A673 (cell line): Measurements from ENCODE around the gene MCM10. TPM values are rescaled to one million over a fixed set of nuclear protein-coding genes. Genes with fewer than 3 reads are reported as not detected.
A peak's percentile ranks its signal among the peaks of the same experiment; 100 is the strongest.

ENCODE experiments used
- BruUV-seq: library from RNA; stranded (reverse); fragments of 400-500 nt; replicated peaks from 2 replicates; lab custom pipeline; 2021; lab: Mats Ljungman, UMichigan
- CTCF ChIA-PET: fragments of 300-600 bp; sonication (Branson Sonifier 250); formaldehyde crosslinking; loops from one replicate; lab custom pipeline; 2022; ENCODE audit warnings: antibody characterized with exemption; lab: Charles Lee
- POLR2A ChIA-PET: fragments of 300-600 bp; sonication (Branson Sonifier 250); formaldehyde crosslinking; loops from one replicate; lab custom pipeline; 2022; ENCODE audit warnings: antibody characterized with exemption; ENCODE audit not compliant: low non-redundant PET; lab: Charles Lee
- DNase-seq: peaks from one replicate; pipeline ENCODE4 v3.0.0-alpha.2; 2015; ENCODE audit warnings: low spot score
- H3K27ac ChIP-seq: fragments of 200-600 bp; sonication (generic); 2 replicates; pipeline ENCODE4 v1.5.1; 2016; ENCODE audit warnings: mixed run types, low read depth, mild to moderate bottlenecking, mixed read lengths, antibody characterized with exemption, low read length; ENCODE audit not compliant: poor library complexity, severe bottlenecking
- H3K27me3 ChIP-seq: fragments of 200-600 bp; sonication (generic); replicated peaks from 2 replicates; pipeline ENCODE4 v1.6.1; 2017; ENCODE audit warnings: mixed run types, low read depth, mild to moderate bottlenecking, mixed read lengths, antibody characterized with exemption, low read length; ENCODE audit not compliant: insufficient read depth, poor library complexity
- H3K36me3 ChIP-seq: fragments of 200-600 bp; sonication (generic); 2 replicates; pipeline ENCODE4 v1.6.1; 2016; ENCODE audit warnings: mixed run types, mild to moderate bottlenecking, mixed read lengths, antibody characterized with exemption, low read length; ENCODE audit not compliant: insufficient read depth, poor library complexity, severe bottlenecking
- H3K4me1 ChIP-seq: fragments of 200-600 bp; sonication (generic); 2 replicates; pipeline ENCODE4 v1.6.1; 2017; ENCODE audit warnings: mixed run types, mild to moderate bottlenecking, mixed read lengths, antibody characterized with exemption, low read length; ENCODE audit not compliant: insufficient read depth, poor library complexity, severe bottlenecking
- H3K4me3 ChIP-seq: fragments of 200-600 bp; sonication (generic); 2 replicates; pipeline ENCODE4 v1.5.1; 2016; ENCODE audit warnings: low read depth, mixed run types, mild to moderate bottlenecking, mixed read lengths, low read length; ENCODE audit not compliant: poor library complexity, severe bottlenecking
- H3K9me3 ChIP-seq: fragments of 200-600 bp; sonication (generic); 2 replicates; pipeline ENCODE4 v1.6.1; 2016; ENCODE audit warnings: mixed run types, low read depth, mild to moderate bottlenecking, mixed read lengths, antibody characterized with exemption, low read length; ENCODE audit not compliant: poor library complexity, severe bottlenecking
- CTCF ChIP-seq: fragments of 300-800, 200-600 bp; sonication (generic); conservative IDR thresholded peaks from 2 replicates; pipeline ENCODE4 v1.5.1; 2017; ENCODE audit warnings: low read depth, mild to moderate bottlenecking, antibody characterized with exemption, low read length, moderate library complexity, mixed read lengths
- EZH2 ChIP-seq: fragments of 200-600 bp; sonication (generic); IDR thresholded peaks from 2 replicates; pipeline ENCODE4 v1.6.1; 2017; ENCODE audit warnings: borderline replicate concordance, low read depth, mild to moderate bottlenecking, mixed read lengths, antibody characterized with exemption, low read length; ENCODE audit not compliant: poor library complexity, severe bottlenecking
- intact Hi-C: fragments of 100-400 bp; cut with micrococcal nuclease; formaldehyde crosslinking; loops from one replicate; pipeline ENCODE4 v1.10.0; 2022; ENCODE audit not compliant: unreplicated experiment
- total RNA-seq: library from RNA; stranded (reverse); gene quantifications from 2 replicates; pipeline ENCODE4 v1.2.3, GENCODE V29; 2021

The MCM10 gene
- total RNA-seq, 1 experiment from 2014 or later: 97.5 TPM

DNA sequence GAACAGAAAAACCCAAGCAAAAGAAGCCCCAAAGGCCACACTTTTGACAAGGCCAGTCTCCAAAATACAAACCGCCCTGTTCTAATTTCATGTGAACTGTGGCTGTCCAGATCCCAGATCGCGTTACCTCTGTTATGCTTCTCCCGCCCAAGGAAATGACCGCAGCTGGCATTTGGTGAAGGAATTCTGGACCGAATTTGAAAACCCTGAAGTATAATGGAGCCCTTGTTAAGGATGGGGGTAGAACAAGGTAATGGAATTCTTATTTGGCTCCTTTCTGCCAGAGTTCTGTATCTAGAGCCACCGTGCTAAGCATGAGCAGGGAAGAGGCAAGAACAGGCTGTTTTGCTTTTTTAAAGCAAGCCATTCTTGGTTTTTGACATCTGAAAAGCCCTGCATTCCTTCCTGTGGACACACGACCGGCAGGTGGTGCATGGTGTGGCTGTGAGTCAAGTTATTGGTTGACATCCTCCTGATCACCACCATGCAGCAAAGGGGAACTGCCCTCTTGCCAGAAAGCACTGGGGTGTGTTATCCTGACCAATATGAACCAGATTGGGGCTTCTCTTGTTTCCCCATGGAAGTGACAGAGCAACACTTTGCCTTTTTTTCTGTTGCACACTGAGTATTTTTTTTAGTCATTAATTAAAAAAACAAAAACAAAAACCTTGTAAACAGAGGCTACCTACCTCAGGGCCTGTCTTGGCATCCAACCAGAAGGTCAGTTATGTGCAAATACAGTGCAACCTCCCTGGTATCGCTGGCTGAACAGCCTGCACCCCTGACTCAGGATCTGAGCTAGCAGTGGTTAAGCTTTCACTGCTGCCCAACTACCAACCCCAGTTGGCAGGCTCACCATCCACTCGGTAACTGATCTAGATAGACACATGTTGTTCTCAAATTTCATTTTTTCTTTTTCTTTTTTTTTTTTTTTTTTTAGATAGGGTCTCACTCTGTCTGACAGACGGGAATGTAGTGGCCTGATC lies 58.6 kb downstream of the MCM10 start:
- no peak for TF ChIP-seq EZH2
- TF ChIP-seq CTCF: 0 out of 2 replicates have a peak, but pooled peaks have one; percentile 16
- Histone ChIP-seq H3K27me3 (no peaks in the 10 kb centered on the region), H3K9me3 (no peaks in the 10 kb centered on the region), H3K27ac (no peak overlapping the region), H3K4me3 (no peak overlapping the region), H3K4me1 (no peaks in the 10 kb centered on the region), H3K36me3 (no peaks in the 10 kb centered on the region)
- POLR2A ChIA-PET: no interaction called here
- CTCF ChIA-PET: interaction anchor here (0.7 kb wide), 1 partner anchor 152 kb away, joined by 3 read pairs; no protein-coding TSS in a partner anchor
- DNase-seq: no peak
- no TSS peak for BruUV-seq
- intact Hi-C loops: no loop called here

- no peak for TF ChIP-seq EZH2
- no peak for TF ChIP-seq CTCF
- Histone ChIP-seq H3K36me3 (no peaks in the 10 kb centered on the region), H3K4me1 (no peaks in the 10 kb centered on the region), H3K4me3 (no peak overlapping the region), H3K27ac (no peak overlapping the region), H3K9me3 (no peaks in the 10 kb centered on the region), H3K27me3 (no peaks in the 10 kb centered on the region)
- no peak for DNase-seq
- ChIA-PET CTCF (no interaction called here), POLR2A (no interaction called here)
- intact Hi-C loops: no loop called here
- no TSS peak for BruUV-seq
These were observed 60.2 kb downstream of the MCM10 start for GRCh38 chr10:13221572-13221971.

DNA sequence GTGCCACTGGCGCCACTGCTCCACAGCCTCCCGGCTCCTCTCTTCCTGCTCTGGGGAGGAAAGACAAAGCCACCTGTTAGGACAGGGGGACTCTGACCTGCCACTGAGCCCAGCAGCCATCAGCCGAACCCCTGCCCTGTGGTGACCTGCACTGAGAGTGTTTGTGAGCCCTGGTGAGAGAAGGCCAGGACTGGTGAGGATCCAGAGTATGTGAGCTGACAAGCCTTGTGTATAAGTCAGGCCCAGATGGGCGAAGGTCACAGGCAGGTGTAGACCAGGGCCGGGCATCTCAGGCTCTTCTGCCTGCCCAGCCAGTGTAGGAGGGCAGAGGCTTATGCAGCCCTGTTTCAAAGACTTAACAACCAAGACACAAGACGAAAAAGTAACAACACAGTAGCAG lies 60.8 kb downstream of the MCM10 start:
- no peaks in the 10 kb centered on the region for H3K27me3 ChIP-seq
- no TSS peak for BruUV-seq
- intact Hi-C loops: no loop called here
- H3K4me3 ChIP-seq: no peak overlapping the region
- no peaks in the 10 kb centered on the region for H3K36me3 ChIP-seq
- CTCF ChIA-PET: no interaction called here
- POLR2A ChIA-PET: no interaction called here
- H3K27ac ChIP-seq: no peak overlapping the region
- no peaks in the 10 kb centered on the region for H3K9me3 ChIP-seq
- DNase-seq: no peak
- no peaks in the 10 kb centered on the region for H3K4me1 ChIP-seq
- TF ChIP-seq EZH2 (no peak), CTCF (no peak)
